GM12878 (cell line): ENCODE results near the gene GLRX5.

Experiments
- CTCF ChIP-seq, 3 experiments: IDR thresholded peaks in 2 of 3; conservative IDR thresholded peaks in 1 of 3; 2 replicates each; pipeline ENCODE4 v1.5.1; 2011; ENCODE audit warnings: low read depth in 3 of 3, low read length in 3 of 3, mild to moderate bottlenecking in 3 of 3, control low read depth in 2 of 3, moderate library complexity in 2 of 3, inconsistent platforms in 1 of 3, mixed read lengths in 1 of 3; ENCODE audit not compliant: control insufficient read depth in 2 of 3, insufficient read depth in 1 of 3; ENCODE audit errors: extremely low read depth in 1 of 3
- EGR1 ChIP-seq, 2 experiments: IDR thresholded peaks; 1 replicate in 1 of 2; 2 replicates in 1 of 2; pipeline ENCODE4 v1.6.1; 2011 to 2012; ENCODE audit warnings: low read depth in 2 of 2, low read length in 2 of 2, borderline replicate concordance in 1 of 2, mild to moderate bottlenecking in 1 of 2, moderate library complexity in 1 of 2
- ETV6 ChIP-seq, 2 experiments: fragments of 450-650 bp in 1 of 2; IDR thresholded peaks in 1 of 2; conservative IDR thresholded peaks in 1 of 2; 2 replicates each; pipeline ENCODE4 v1.6.1; 2014; ENCODE audit warnings: antibody characterized with exemption in 1 of 2, borderline replicate concordance in 1 of 2, low read depth in 1 of 2, mild to moderate bottlenecking in 1 of 2, moderate library complexity in 1 of 2
- MYC ChIP-seq: IDR thresholded peaks from 2 replicates; pipeline ENCODE4 v1.6.1; 2011; ENCODE audit warnings: mild to moderate bottlenecking, low read length, moderate library complexity, inconsistent platforms; ENCODE audit not compliant: insufficient read depth, insufficient replicate concordance, insufficient read length, severe bottlenecking
- NFIC ChIP-seq: IDR thresholded peaks from 2 replicates; pipeline ENCODE4 v1.6.1; 2012; ENCODE audit warnings: low read depth, mild to moderate bottlenecking, inconsistent platforms, low read length, moderate library complexity
- POLR2A ChIP-seq: IDR thresholded peaks from 2 replicates; pipeline ENCODE4 v1.6.1; 2011; ENCODE audit warnings: low read depth, mild to moderate bottlenecking, low read length
- PRDM15 ChIP-seq: fragments of 450-650 bp; formaldehyde crosslinking; IDR thresholded peaks from 2 replicates; pipeline ENCODE4 v1.4.0; 2020; ENCODE audit warnings: mild to moderate bottlenecking, moderate library complexity
- RAD21 ChIP-seq: IDR thresholded peaks from 2 replicates; pipeline ENCODE4 v1.6.1; 2011; ENCODE audit warnings: mild to moderate bottlenecking, low read depth, low read length, moderate library complexity; ENCODE audit not compliant: insufficient read depth
- SMC3 ChIP-seq: IDR thresholded peaks from 2 replicates; pipeline ENCODE4 v1.6.1; 2011; ENCODE audit warnings: low read length, improper control_type of control experiment, borderline replicate concordance
- SP1 ChIP-seq: IDR thresholded peaks from one replicate; pipeline ENCODE4 v1.6.1; 2011; ENCODE audit warnings: low read depth, low read length
- SUPT20H ChIP-seq: IDR thresholded peaks from 2 replicates; pipeline ENCODE4 v1.6.1; 2011; ENCODE audit warnings: low read depth, mild to moderate bottlenecking, low read length, moderate library complexity, borderline replicate concordance; ENCODE audit not compliant: control insufficient read depth
- USF1 ChIP-seq: IDR thresholded peaks from 2 replicates; pipeline ENCODE4 v1.6.1; 2011; ENCODE audit warnings: borderline replicate concordance, low read depth, mild to moderate bottlenecking, moderate library complexity, mixed read lengths, low read length; ENCODE audit not compliant: insufficient read depth; ENCODE audit errors: extremely low read length
- TF ChIP-seq, protein P1 (sequence below): IDR thresholded peaks from 2 replicates; pipeline ENCODE4 v1.6.1; 2011; ENCODE audit warnings: low read depth, low read length, improper control_type of control experiment, borderline replicate concordance
- TF ChIP-seq, protein P2 (sequence below): IDR thresholded peaks from 2 replicates; pipeline ENCODE4 v1.6.1; 2012; ENCODE audit warnings: low read depth, low read length, improper control_type of control experiment

DNA sequence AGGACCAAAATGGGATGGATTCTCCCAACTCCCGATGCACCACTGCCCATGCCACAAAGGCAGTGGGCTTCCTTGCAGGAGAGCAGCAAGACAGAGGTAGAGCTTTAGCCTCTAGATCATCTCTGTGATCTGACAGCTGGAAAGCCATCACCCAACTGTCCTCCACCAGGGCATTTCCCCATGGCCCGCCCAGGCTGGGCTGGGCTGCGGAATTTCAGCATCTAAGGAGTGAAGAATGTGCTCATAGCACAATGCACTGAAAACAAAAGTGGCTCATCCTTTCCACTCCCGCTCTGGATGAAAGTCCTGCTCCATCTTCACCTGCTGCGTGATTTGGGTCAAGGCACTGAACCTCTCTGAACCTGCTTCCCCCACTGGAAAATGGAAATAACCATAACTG, 24.0 kb upstream of the GLRX5 start:
- no peak for TF ChIP-seq EGR1 (IDR thresholded peaks at IDR 0.05; ENCODE audit: borderline replicate concordance in 1 of 2, low read depth in 2 of 2, low read length in 2 of 2)
- no peak for TF ChIP-seq SUPT20H
- TF ChIP-seq POLR2A = no peak
- TF ChIP-seq RAD21 = no peak
- TF ChIP-seq ETV6 (conservative IDR thresholded peaks at IDR 0.05 in 1 of 2, IDR thresholded peaks at IDR 0.05 in 1 of 2; ENCODE audit: borderline replicate concordance in 1 of 2, low read depth in 1 of 2) = no peak
- TF ChIP-seq, protein P1, sequence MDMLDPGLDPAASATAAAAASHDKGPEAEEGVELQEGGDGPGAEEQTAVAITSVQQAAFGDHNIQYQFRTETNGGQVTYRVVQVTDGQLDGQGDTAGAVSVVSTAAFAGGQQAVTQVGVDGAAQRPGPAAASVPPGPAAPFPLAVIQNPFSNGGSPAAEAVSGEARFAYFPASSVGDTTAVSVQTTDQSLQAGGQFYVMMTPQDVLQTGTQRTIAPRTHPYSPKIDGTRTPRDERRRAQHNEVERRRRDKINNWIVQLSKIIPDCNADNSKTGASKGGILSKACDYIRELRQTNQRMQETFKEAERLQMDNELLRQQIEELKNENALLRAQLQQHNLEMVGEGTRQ = no peak
- TF ChIP-seq USF1 = no peak
- no peak for TF ChIP-seq SP1
- TF ChIP-seq CTCF (IDR thresholded peaks at IDR 0.05 in 2 of 3, conservative IDR thresholded peaks at IDR 0.05 in 1 of 3; ENCODE audit: control insufficient read depth in 2 of 3, extremely low read depth in 1 of 3, insufficient read depth in 1 of 3, low read depth in 3 of 3, low read length in 3 of 3) = no peak
- no peak for TF ChIP-seq NFIC
- TF ChIP-seq MYC = no peak
- TF ChIP-seq SMC3 = no peak
- TF ChIP-seq, protein P2, sequence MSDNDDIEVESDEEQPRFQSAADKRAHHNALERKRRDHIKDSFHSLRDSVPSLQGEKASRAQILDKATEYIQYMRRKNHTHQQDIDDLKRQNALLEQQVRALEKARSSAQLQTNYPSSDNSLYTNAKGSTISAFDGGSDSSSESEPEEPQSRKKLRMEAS = no peak
- no peak for TF ChIP-seq PRDM15 (CRISPR knock-in tag)
